Right ventricle myocardium inferior (tissue), 1 donor: ENCODE data around the gene ANO10. TPM values are rescaled to one million over a fixed set of nuclear protein-coding genes. Genes with fewer than 3 reads are reported as not detected.
"Not testable (repeated sequence)": the region's sequence is repeated elsewhere in the genome, so short reads cannot be mapped to it uniquely, and the experiment has no call there.

Experiments used
- ATAC-seq: fragments of 200-7000 bp; cut with Tn5 transposase; one replicate; pipeline ENCODE4 v1.9.1; 2020; ENCODE audit warnings: mild to moderate bottlenecking, moderate library complexity
- DNase-seq: peaks from one replicate; pipeline ENCODE4 v3.0.0; 2021; ENCODE audit errors: missing footprints
- intact Hi-C: fragments of 100-400 bp; cut with DNase I; formaldehyde crosslinking; loops from one replicate; pipeline ENCODE4 v1.11.0; 2022
- total RNA-seq: library from RNA; stranded (reverse); fragmentation: NEBNext Ultra II Directional; extraction: Animal tissue kit (Norgen Biotek cat#: 25700); gene quantifications from one replicate; pipeline ENCODE4 v1.2.1, GENCODE V29; 2021
- donor health status: DM: no; HTN: yes; CAD: no; lungs with severe emphysema.

Gene ANO10
- total RNA-seq, 1 donor from 2014 or later: 12.3 TPM

DNA sequence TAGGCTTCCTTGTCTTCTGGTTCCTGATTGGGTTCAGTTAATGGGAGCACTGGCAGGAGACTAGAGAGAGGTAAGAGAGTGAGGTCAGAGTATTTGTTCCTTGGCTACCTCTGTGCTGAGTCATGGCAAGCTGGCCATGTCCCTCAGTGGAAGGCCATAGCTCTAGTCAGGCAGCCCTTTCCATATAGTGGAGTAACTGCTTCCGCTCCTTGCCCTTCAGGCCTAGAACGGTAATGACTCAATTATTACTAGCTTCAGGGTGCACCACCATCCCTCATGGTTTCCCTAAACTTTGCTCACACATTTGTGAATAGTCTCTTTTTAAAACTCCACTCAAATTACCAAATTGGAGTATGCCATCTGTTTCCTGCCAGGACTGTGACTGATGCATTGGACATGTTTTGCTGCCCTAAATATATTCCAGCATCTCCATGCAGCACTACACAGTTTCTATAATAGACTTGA lies 10.5 kb upstream of the ANO10 start:
- intact Hi-C loops: no loop called here
- ATAC-seq: no peak
- no peak for DNase-seq

DNA sequence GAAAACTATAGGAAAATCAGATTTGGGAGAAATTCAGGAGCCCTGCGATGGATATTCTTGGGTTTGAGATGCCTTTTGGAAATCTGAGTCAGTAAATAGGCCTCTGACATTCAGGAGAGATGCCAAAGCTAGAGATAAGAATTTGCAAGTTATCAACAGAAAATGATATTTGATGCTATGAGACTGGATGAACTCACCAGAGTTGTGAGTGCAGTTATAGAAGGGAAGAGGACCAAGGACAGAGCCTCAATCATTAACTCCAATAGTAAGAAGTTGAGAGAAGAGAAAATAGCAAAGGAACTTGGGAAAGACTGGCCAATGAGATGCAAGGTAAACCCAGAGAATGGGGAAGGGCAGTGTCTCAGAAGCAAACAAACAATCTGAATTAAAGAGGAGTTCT lies 7.9 kb upstream of the ANO10 start:
- ATAC-seq (no peak), DNase-seq (no peak)
- intact Hi-C loops: no loop called here

DNA sequence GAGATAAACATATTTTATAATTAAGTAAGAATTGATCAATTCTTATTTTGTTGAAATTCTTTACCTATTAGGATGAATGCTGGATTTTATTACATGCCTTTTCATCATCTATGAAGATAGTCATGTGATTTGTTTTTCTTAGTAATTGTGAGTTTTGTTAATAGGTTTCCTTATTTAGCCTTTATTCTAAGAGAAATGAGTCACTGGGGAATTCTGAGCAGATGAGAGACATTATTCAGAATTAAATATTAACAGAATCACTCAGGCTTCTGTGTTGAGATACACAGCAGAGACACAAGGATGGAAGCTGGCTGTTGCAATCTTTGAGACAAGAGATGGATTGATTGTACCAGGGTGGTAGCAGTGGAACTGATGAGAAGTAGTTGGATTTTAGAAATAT lies 7.4 kb upstream of the ANO10 start:
- no peak for ATAC-seq
- intact Hi-C loops: no loop called here
- DNase-seq: no peak

DNA sequence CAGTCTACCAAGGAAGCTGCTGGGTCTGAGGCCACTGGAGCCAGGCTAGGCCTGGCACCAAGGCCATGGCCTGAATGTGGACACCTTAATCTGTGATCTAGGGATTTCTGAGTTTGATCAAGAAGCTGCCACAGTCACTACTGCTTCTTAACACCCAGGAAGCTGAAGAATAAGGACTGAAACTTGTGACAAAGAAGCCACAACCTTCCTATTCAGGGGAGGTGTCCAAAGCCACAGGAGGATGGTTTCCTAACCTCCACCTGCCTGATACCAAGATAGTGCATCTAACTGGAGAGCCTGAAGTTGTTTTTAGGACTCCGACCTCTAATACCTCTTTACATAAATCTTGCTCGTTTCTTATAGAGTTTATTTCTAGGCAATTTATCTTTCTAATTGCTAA lies 5.5 kb upstream of the ANO10 start:
- intact Hi-C loops: no loop called here
- DNase-seq (no peak), ATAC-seq (no peak)

DNA sequence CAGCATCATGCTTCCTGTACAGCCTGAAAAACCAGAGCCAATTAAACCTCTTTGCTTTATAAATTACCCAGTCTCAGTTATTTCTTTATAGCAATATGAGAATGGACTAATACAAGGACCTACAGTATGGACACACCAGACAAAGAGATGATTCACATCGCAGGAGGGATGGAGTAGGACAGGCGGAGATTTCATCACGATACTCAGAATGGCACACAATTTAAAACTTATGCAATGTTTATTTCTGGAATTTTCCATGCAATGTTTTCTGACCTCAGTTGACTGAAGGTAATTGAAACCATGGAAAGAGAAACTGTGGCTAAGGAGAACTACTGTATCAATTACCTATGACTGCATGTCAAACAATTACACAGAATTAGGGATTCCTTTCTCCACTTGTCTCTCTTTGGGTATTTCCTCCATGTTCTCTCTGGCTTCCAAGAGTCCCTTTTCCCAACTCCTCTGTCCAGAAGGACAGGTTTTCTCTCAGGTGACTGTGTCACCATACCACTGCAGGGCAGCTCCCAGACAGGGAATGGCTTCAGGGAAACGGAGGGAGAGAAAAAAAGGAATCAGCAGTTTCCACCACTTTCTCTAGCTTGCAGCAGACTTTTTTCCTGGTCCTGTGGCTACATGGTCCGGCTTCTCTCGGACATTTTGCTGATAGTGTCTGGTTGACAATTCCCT lies 3.0 kb upstream of the ANO10 start:
- DNase-seq: no peak
- ATAC-seq: no peak
- intact Hi-C loops: loop anchor here (5.0 kb wide), 1 partner anchor 148 kb away; no protein-coding TSS in a partner anchor

DNA sequence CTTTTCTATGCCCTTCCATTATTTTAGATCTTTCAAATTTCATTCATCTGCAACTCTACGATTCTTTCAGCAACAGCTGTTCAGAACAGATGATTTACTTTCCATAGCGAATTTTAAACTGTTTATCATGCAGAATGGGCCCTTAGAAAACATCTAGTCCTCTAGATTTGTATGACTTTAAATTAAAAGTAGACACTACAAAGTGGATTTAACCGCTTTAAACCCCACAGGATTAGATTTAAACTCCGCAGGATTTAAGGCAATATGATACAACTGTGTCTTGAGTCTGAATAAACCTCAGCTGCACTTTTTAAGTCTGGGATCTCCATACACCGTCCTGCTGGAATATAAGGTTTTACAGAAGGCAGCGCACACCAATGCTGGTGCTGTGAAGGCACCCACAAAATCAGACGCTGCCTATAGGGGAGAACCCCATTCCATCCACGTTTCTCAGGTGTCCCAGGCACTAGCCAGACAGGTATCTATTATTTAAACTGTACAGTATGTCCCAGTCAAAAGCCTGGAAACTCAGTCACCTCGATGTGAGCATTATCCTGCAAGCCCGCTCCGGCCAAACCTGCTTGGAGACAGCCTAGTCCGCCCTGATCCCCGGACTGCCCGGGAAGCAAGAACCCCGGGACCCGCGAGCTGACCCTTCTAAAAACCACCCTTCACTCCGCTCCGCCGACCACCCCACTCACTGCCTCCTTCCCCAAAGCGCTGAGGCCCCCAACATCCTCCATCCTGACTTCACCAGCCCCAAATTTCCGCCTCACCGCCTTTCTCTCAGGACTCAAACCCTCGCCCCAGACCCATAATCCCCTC lies 768 bp downstream of the ANO10 start:
- ATAC-seq: no peak
- intact Hi-C loops: loop anchor here (5.0 kb wide), 1 partner anchor 151 kb away; no protein-coding TSS in a partner anchor
- peak; percentile 71 for DNase-seq

DNA sequence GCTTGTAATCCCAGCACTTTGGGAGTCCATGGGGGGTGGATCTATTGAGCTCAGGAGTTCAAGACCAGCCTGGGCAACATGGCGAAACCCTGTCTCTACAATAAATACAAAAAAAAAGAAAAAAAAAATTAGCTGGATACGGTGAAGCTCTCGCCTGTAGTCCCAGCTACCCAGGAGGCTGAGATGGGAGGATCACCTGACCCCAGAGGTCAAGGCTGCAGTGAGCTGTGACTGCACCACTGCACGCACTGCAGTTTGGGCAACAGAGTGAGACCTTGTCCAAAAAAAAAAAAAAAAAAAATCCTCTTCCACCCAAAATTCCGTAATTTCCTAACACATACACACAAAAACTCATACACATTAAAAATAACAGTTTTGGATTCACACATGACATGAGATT lies 2.2 kb downstream of the ANO10 start:
- DNase-seq: no peak
- intact Hi-C loops: no loop called here
- ATAC-seq: no peak

DNA sequence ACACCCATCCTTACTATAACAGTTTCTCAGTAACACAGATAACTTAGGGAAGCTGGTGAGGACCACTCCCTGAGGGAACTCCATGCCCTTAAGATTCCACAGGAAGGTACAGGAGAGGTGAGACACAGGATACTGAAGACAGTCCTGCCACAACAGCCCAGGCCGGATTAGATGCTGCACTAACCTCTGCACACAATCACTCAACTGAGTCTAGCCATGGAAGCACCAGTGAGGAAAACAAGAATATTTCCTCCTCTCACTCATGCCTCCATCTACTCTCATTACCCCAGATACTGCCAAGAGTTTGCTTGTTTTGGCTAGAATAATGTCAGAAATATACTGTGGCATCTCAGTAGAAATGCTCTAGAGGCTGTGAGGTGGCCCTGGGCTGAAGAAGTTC lies 3.7 kb downstream of the ANO10 start:
- DNase-seq: no peak
- intact Hi-C loops: no loop called here
- no peak for ATAC-seq

DNA sequence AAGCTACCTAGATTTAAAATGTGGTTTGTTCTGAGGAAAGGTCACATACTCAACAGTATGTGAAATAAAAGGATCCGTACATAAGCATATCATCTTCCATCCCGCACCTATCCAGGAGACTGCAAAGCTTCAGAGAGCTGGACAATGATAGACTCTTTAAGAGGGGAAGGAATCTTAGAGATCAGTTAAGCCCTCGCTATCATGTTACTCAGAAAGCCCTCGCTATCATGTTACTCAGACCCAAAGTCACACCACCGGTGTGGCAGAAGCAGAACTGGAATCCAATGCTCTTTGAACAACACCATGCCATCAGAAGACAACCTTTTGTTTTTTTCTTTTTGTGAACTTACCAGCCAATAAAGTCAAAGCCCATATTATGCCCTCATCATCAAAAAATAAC lies 5.8 kb downstream of the ANO10 start:
- intact Hi-C loops: no loop called here
- no peak for ATAC-seq
- no peak for DNase-seq

DNA sequence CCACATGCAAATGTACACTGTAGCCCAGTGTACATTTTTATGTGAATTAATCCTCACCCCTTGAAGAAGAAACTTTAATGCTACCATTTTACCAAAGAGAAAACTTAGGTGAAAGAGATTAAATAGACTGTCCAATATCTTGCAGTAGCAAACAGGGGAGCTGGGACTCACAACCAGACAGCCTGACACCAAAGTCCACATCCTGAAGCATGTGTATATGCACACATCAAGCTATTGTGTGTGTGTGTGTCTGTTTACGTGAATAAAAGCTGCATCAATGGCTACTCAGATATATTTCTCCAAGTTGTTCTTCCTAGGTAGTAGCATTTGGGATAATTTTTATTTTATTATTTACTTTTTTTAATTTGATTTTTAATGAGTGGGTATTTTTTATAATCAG lies 6.7 kb downstream of the ANO10 start:
- DNase-seq (no peak), ATAC-seq (no peak)
- intact Hi-C loops: no loop called here

DNA sequence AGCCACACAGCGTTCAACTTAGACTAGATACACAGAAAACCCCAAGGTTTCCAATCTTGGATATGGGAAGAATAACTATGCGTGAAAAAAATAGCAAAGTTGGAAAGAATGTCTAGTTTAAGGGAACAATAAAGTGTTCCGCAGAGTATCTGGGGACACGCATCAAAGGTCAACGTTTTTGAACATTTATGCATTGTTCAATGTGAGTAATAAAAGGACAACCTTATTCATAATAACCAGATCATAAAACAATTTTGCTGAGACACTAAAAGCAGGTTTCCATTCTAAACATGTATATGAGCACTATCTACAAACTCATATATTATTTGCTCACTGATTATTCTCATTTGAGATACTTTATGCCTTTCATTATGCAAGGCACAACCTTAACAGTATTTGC lies 7.8 kb downstream of the ANO10 start:
- ATAC-seq (no peak), DNase-seq (no peak)
- intact Hi-C loops: no loop called here

DNA sequence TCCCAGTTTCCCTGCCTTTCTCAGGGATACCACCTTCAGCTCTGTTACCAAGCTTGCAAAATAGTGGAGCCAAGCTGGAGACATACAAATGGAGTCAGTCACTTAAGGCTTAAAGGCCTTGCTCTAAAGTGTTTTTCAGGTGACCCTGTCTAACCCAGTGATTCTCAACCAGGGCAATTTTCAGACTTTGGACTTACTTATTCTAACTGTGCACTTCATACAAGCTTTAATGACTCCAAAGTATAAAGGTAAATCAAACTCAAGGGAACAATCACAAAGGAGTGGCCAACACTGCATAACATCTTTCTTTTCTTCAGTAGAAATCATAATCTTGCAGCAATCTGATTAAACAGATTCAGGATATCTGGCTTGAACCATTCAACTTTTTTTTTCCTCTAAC lies 9.4 kb downstream of the ANO10 start:
- intact Hi-C loops: no loop called here

DNA sequence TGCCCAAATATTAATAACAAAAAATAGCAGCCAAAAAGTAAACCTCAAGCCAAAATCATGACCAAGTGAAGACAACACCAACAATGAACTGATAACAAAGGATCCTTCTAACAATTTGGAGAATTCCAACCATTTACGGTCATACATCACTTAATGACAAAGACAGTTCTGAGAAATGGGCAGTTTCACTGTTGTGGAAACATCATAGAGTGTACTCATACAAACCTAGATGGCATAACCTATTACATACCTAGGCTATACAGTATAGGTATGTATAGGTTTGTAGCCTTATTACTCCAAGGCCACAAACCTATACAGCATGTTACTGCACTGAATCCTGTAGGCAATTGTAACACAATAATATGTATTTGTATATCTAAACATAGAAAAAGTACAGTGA lies 12.4 kb downstream of the ANO10 start:
- intact Hi-C loops: no loop called here
- DNase-seq: no peak
- no peak for ATAC-seq

More for the DNA sequence above, 9.4 kb downstream of the ANO10 start:
- no peak for DNase-seq
- ATAC-seq: no peak

DNA sequence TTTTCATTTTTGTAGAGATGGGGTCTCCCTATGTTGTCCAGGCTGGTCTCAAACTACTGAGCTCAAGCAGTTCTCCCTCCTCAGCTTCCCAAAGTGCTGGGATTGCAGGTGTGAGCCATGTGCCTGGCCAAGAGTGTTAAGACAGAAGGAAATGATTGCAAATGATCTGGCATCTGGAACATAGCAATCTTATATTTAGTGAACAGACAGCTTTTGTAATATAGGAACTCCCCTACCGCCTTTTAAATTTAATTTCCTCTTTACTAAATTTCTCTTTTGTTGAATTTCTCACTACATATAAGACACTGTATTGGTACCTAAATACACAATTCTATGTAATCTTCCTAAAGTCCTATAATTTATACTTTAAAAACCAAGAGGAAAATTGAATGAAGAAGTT lies 13.1 kb downstream of the ANO10 start:
- intact Hi-C loops: no loop called here
- DNase-seq: no peak
- ATAC-seq: no peak

DNA sequence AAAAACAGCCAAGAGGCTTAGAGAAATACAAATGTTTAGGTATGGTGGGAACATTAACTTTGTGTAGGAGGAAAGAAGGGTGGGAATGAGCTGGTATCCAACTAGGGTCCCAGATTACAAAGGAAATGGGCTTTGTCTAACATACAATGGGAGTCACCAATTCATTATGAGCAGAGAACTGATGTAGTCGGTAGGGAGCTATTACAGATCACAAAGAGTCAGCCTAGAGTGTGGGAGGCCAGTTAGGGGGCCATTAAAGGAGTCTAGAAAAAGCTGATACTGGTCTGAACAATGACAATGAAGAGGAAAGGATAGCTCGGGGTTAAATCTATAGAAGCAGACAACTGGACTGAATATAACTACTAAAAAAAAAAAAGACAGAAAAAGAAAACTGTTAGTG lies 15.5 kb downstream of the ANO10 start:
- ATAC-seq: no peak
- intact Hi-C loops: no loop called here
- no peak for DNase-seq

DNA sequence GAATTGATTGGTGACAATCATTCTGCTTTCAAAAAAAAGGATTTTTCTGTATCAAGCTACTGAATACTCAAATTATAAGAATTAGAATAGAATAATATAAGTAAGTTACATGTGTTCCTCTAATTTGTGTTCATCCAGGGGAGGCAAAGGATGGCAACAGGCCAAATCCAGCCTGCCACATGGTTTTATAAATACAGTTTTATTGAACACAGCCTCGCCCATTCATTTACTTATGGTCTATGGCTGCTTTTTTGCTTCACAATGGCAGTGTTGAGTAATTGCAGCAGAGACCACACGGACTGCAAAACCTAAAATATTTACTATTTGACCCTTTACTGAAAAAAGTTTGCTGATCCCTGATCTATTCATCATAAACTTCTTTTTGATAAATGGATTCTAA lies 21.9 kb downstream of the ANO10 start:
- intact Hi-C loops, ATAC-seq, DNase-seq: not testable (repeated sequence)

DNA sequence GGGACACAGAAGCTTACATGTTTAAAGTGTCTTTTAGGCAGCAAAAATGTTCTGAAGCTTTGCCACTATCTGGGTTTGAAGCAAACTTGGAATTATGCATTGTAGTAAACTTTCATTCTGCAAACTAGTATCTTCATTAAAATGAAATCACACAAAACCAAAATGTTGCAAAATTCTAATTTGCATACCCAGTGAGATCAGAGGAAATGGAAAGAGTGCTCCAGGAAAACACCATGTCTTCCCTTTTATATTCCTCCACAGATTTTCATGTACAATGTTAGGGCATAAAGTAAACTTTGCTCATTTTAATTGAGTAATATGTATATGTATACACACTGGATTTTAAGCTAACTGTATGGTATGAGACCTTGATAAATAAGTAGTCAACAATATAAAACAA lies 23.9 kb downstream of the ANO10 start:
- no peak for ATAC-seq
- intact Hi-C loops: no loop called here
- DNase-seq: no peak

DNA sequence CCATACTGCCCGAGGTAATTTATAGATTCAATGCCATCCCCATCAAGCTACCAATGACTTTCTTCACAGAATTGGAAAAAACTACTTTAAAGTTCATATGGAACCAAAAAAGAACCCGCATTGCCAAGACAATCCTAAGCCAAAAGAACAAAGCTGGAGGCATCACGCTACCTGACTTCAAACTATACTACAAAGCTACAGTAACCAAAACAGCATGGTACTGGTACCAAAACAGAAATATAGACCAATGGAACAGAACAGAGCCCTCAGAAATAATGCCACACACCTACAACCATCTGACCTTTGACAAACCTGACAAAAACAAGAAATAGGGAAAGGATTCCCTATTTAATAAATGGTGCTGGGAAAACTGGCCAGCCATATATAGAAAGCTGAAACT lies 25.6 kb downstream of the ANO10 start:
- ATAC-seq, DNase-seq, intact Hi-C loops: not testable (repeated sequence)

DNA sequence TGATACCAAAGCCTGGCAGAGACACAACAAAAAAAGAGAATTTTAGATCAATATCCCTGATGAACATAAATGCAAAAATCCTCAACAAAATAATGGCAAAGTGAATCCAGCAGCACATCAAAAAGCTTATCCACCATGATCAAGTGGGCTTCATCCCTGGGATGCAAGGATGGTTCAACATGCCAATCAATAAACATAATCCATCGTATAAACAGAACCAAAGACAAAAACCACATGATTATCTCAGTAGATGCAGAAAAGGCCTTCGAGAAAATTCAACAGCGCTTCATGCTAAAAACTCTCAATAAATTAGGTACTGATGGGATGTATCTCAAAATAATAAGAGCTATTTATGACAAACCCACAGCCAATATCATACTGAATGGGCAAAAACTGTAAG lies 26.5 kb downstream of the ANO10 start:
- DNase-seq, ATAC-seq, intact Hi-C loops: not testable (repeated sequence)

DNA sequence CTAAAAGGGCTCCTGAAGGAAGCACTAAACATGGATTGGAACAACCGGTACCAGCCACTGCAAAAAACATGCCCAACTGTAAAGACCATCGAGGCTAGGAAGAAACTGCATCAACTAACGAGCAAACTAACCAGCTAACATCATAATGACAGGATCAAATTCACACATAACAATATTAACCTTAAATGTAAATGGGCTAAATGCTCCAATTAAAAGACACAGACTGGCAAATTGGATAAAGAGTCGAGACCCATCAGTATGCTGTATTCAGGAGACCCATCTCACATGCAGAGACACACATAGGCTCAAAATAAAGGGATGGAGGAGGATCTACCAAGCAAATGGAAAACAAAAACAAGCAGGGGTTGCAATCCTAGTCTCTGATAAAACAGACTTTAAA lies 28.2 kb downstream of the ANO10 start:
- DNase-seq, ATAC-seq, intact Hi-C loops: not testable (repeated sequence)
